ENCODE results near the gene MED4.

MED4 gene

GRCh38 chr13:48028066-48028465 lies 66.8 kb downstream of the MED4 start:
- Histone ChIP-seq H3K27me3 (ENCODE audit: insufficient read depth, low read length) (no peaks in the 10 kb centered on the region), H3K36me3 (ENCODE audit: insufficient read depth, low read length) (peaks cover 2% of the 10 kb centered on the region; the same call in 1 of the 2 replicates), H3K9me3 (ENCODE audit: insufficient read depth, low read depth, low read length) (peaks cover 31% of the 10 kb centered on the region), H3K4me1 (ENCODE audit: insufficient read depth, low read length) (no peaks in the 10 kb centered on the region), H3K9ac (ENCODE audit: low read depth, low read length) (no peak overlapping the region), H3K27ac (ENCODE audit: low read depth, low read length) (no peak overlapping the region), H3K4me3 (ENCODE audit: low read length) (no peak overlapping the region)
